WTC11 (cell line): ENCODE data around the gene MKLN1. TPM values are rescaled to one million over a fixed set of nuclear protein-coding genes. Genes with fewer than 3 reads are reported as not detected.

Experiments used
- ATAC-seq: fragments of 200-7000 bp; cut with Tn5 transposase; 2 replicates; pipeline ENCODE4 v1.10.0; 2021; ENCODE audit warnings: mild to moderate bottlenecking, moderate library complexity
- CTCF ChIA-PET: fragments of 300-600 bp; sonication (Branson Sonifier 250); formaldehyde crosslinking; loops from one replicate; lab custom pipeline; 2021; ENCODE audit warnings: antibody characterized with exemption; lab: Charles Lee
- POLR2A ChIA-PET: fragments of 350-600 bp; sonication (Branson Sonifier 250); formaldehyde crosslinking; loops from one replicate; lab custom pipeline; 2021; ENCODE audit warnings: antibody characterized with exemption; lab: Charles Lee
- DNase-seq: peaks from one replicate; pipeline ENCODE4 v3.0.0; 2021; ENCODE audit warnings: low spot score
- H3K27ac Mint-ChIP-seq: 2 replicates; pipeline ENCODE4 v1.8.0; 2021; ENCODE audit warnings: mixed read lengths
- H3K27me3 Mint-ChIP-seq: 2 replicates; pipeline ENCODE4 v1.8.0; 2021; ENCODE audit warnings: low read depth, mild to moderate bottlenecking, moderate library complexity, mixed read lengths
- H3K36me3 Mint-ChIP-seq: 2 replicates; pipeline ENCODE4 v1.8.0; 2021; ENCODE audit warnings: mixed read lengths
- H3K4me1 Mint-ChIP-seq: 2 replicates; pipeline ENCODE4 v1.8.0; 2022; ENCODE audit warnings: mixed read lengths
- H3K4me3 Mint-ChIP-seq: 2 replicates; pipeline ENCODE4 v1.8.0; 2021; ENCODE audit warnings: mild to moderate bottlenecking, moderate library complexity, mixed read lengths
- H3K9me3 Mint-ChIP-seq: 2 replicates; pipeline ENCODE4 v1.8.0; 2021; ENCODE audit warnings: mixed read lengths
- ATF6 ChIP-seq: sonication (generic); formaldehyde crosslinking; IDR thresholded peaks from 2 replicates; pipeline ENCODE4 v1.8.1; 2023; ENCODE audit warnings: mild to moderate bottlenecking, missing genetic modification reagents
- CDX4 ChIP-seq: fragments of 250-450 bp; sonication (Bioruptor Pico); IDR thresholded peaks from 2 replicates; pipeline ENCODE4 v1.9.0; 2021; ENCODE audit warnings: moderate library complexity, mild to moderate bottlenecking, inconsistent platforms, borderline replicate concordance
- CREB1 ChIP-seq: sonication (generic); formaldehyde crosslinking; IDR thresholded peaks from 2 replicates; pipeline ENCODE4 v1.8.0; 2023; ENCODE audit warnings: mild to moderate bottlenecking, missing genetic modification reagents
- CTCF ChIP-seq: fragments of 200-600 bp; IDR thresholded peaks from 2 replicates; pipeline ENCODE4 v1.8.0; 2022; ENCODE audit warnings: antibody characterized with exemption
- E2F4 ChIP-seq: sonication (generic); formaldehyde crosslinking; IDR thresholded peaks from 2 replicates; pipeline ENCODE4 v1.8.1; 2022; ENCODE audit warnings: low read depth, mild to moderate bottlenecking, moderate library complexity, missing genetic modification reagents, borderline replicate concordance
- ELF4 ChIP-seq: sonication (generic); formaldehyde crosslinking; IDR thresholded peaks from 2 replicates; pipeline ENCODE4 v1.8.1; 2022; ENCODE audit warnings: low read depth, mild to moderate bottlenecking, moderate library complexity, missing genetic modification reagents
- NFATC4 ChIP-seq: fragments of 250-450 bp; sonication (Bioruptor Pico); IDR thresholded peaks from 2 replicates; pipeline ENCODE4 v1.9.0; 2021; ENCODE audit warnings: mild to moderate bottlenecking
- NR2C2 ChIP-seq: sonication (generic); formaldehyde crosslinking; IDR thresholded peaks from 2 replicates; pipeline ENCODE4 v1.8.0; 2022; ENCODE audit warnings: mild to moderate bottlenecking, missing genetic modification reagents
- NR3C1 ChIP-seq: sonication (generic); formaldehyde crosslinking; conservative IDR thresholded peaks from 2 replicates; pipeline ENCODE4 v1.8.1; 2023; ENCODE audit warnings: low read depth, mild to moderate bottlenecking, missing genetic modification reagents
- PRDM15 ChIP-seq: sonication (generic); formaldehyde crosslinking; IDR thresholded peaks from 2 replicates; pipeline ENCODE4 v1.8.0; 2022; ENCODE audit warnings: missing genetic modification reagents
- PREB ChIP-seq: sonication (generic); formaldehyde crosslinking; IDR thresholded peaks from 2 replicates; pipeline ENCODE4 v1.8.1; 2022; ENCODE audit warnings: mild to moderate bottlenecking, missing genetic modification reagents, moderate library complexity, borderline replicate concordance
- PRRX2 ChIP-seq: fragments of 250-450 bp; sonication (Bioruptor Pico); IDR thresholded peaks from 2 replicates; pipeline ENCODE4 v1.8.0; 2021; ENCODE audit warnings: mild to moderate bottlenecking
- SMAD3 ChIP-seq: sonication (generic); formaldehyde crosslinking; IDR thresholded peaks from 2 replicates; pipeline ENCODE4 v1.8.0; 2022; ENCODE audit warnings: missing genetic modification reagents, mild to moderate bottlenecking, borderline replicate concordance
- SOX15 ChIP-seq: fragments of 250-450 bp; sonication (Bioruptor Pico); IDR thresholded peaks from 2 replicates; pipeline ENCODE4 v1.9.0; 2021; ENCODE audit warnings: mild to moderate bottlenecking
- TCF7 ChIP-seq: sonication (generic); formaldehyde crosslinking; IDR thresholded peaks from 2 replicates; pipeline ENCODE4 v1.8.0; 2022; ENCODE audit warnings: mild to moderate bottlenecking, low read depth, missing genetic modification reagents, moderate library complexity
- TEAD4 ChIP-seq: sonication (generic); formaldehyde crosslinking; IDR thresholded peaks from 2 replicates; pipeline ENCODE4 v1.8.0; 2022; ENCODE audit warnings: mild to moderate bottlenecking, missing genetic modification reagents
- ZBTB21 ChIP-seq: sonication (generic); formaldehyde crosslinking; IDR thresholded peaks from 2 replicates; pipeline ENCODE4 v1.8.1; 2023; ENCODE audit warnings: mild to moderate bottlenecking, missing genetic modification reagents, borderline replicate concordance
- ZBTB43 ChIP-seq: sonication (generic); formaldehyde crosslinking; IDR thresholded peaks from 2 replicates; pipeline ENCODE4 v1.8.1; 2023; ENCODE audit warnings: mild to moderate bottlenecking, missing genetic modification reagents
- ZNF121 ChIP-seq: sonication (generic); formaldehyde crosslinking; IDR thresholded peaks from 2 replicates; pipeline ENCODE4 v1.8.0; 2023; ENCODE audit warnings: missing genetic modification reagents
- ZNF263 ChIP-seq: sonication (generic); formaldehyde crosslinking; IDR thresholded peaks from 2 replicates; pipeline ENCODE4 v1.8.1; 2022; ENCODE audit warnings: low read depth, mild to moderate bottlenecking, moderate library complexity, missing genetic modification reagents
- ZNF671 ChIP-seq: fragments of 250-450 bp; sonication (Bioruptor Pico); IDR thresholded peaks from 2 replicates; pipeline ENCODE4 v1.8.0; 2021; ENCODE audit warnings: mild to moderate bottlenecking
- total RNA-seq: library from RNA; stranded (reverse); gene quantifications from 3 replicates; pipeline ENCODE4 v1.2.3, GENCODE V29; 2021

MKLN1 gene
- total RNA-seq, 1 experiment from 2014 or later, result 37.6 TPM

GRCh38 chr7:131476740-131477139 lies 149.1 kb downstream of the MKLN1 start (continued):
- TF ChIP-seq ZBTB43, result no peak
- no peak for TF ChIP-seq PREB
- TF ChIP-seq SMAD3 (CRISPR knock-in tag), result no peak
- no peak for TF ChIP-seq ELF4 (CRISPR knock-in tag)
- no peak for TF ChIP-seq PRRX2 (CRISPR knock-in tag)
- no peak for TF ChIP-seq ZNF121 (CRISPR knock-in tag)
- no peak for TF ChIP-seq E2F4 (CRISPR knock-in tag)
- no peak for TF ChIP-seq NR3C1 (CRISPR knock-in tag)

GRCh38 chr7:131480384-131481315 lies 153.0 kb downstream of the MKLN1 start:
- Mint-ChIP-seq H3K27ac (peak overlapping the region; percentile 22; the same call in 1 of the 2 replicates), H3K27me3 (no peaks in the 10 kb centered on the region), H3K4me3 (no peak overlapping the region), H3K36me3 (peaks cover 5% of the 10 kb centered on the region; the same call in 1 of the 2 replicates), H3K4me1 (peaks cover 5% of the 10 kb centered on the region), H3K9me3 (no peaks in the 10 kb centered on the region)
- no peak for TF ChIP-seq ZNF121 (CRISPR knock-in tag)
- TF ChIP-seq ATF6 (CRISPR knock-in tag), result no peak
- no peak for TF ChIP-seq TCF7
- no peak for TF ChIP-seq ZNF263 (CRISPR knock-in tag)
- ChIA-PET CTCF (interaction anchor here (0.6 kb wide), 1 partner anchor 159 kb away, joined by 4 read pairs; no protein-coding TSS in a partner anchor), POLR2A (interaction anchor here (0.5 kb wide), 1 partner anchor 125 kb away, joined by 11 read pairs; no protein-coding TSS in a partner anchor)
- DNase-seq (no peak), ATAC-seq (0 out of 2 replicates have a peak, but pooled peaks have one; percentile 18)

- H3K4me1 Mint-ChIP-seq, result peaks cover 5% of the 10 kb centered on the region
- H3K27ac Mint-ChIP-seq, result no peak overlapping the region
- H3K4me3 Mint-ChIP-seq, result no peak overlapping the region
- DNase-seq (no peak), ATAC-seq (no peak)
- H3K27me3 Mint-ChIP-seq, result no peaks in the 10 kb centered on the region
- peaks cover 5% of the 10 kb centered on the region; the same call in 1 of the 2 replicates for H3K36me3 Mint-ChIP-seq
- CTCF ChIA-PET, result interaction anchor here (1.4 kb wide), 1 partner anchor 586 kb away, joined by 5 read pairs; no protein-coding TSS in a partner anchor
- POLR2A ChIA-PET, result no interaction called here
- no peaks in the 10 kb centered on the region for H3K9me3 Mint-ChIP-seq
- TF ChIP-seq SOX15 (CRISPR knock-in tag), result no peak
- no peak for TF ChIP-seq CTCF
- no peak for TF ChIP-seq CREB1 (CRISPR knock-in tag)
- no peak for TF ChIP-seq NR2C2 (CRISPR knock-in tag)
- no peak for TF ChIP-seq NFATC4
- TF ChIP-seq ZNF671 (CRISPR knock-in tag), result no peak
- no peak for TF ChIP-seq ZBTB21 (CRISPR knock-in tag)
- TF ChIP-seq TEAD4 (CRISPR knock-in tag), result no peak
- no peak for TF ChIP-seq CDX4 (CRISPR knock-in tag)
- no peak for TF ChIP-seq PRDM15 (CRISPR knock-in tag)
Observed at GRCh38 chr7:131482800-131483199, 155.1 kb downstream of the MKLN1 start.
